ENCODE measurements around the gene MRPL38.

MRPL38 gene

DNA sequence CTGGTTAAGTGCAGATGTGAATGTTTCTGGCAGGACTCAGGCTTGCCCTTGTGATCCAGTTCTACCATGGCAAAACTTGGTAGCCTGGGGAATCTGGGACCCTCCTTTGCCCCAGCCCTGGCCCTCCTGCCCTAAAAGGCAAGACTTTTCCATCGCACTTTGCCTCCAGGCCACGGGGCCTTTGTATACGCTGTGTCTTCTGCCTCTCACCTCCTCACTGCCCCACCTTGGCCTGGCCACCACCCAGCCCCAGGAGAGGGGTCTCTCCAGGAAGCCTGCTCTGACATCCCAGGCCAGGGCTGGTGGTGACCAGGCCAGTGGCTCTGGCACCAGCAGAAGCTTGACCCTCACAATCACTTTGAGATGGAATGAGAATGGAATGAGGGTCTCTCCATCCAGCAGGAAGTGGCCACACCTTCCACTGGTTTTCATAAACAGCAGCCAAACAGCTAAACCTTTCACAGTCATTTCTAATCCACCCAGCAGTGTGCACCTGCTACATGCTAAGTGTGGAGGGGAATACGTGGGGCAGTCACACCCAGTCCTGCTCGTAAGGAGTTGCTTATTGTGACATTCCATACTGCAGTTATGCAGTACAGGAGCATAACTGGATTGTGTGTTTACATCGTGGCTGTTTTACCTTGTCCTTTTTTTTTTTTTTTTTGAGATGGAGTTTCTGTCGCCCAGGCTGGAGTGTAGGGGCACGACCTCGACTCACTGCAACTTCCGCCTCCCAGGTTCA is 1.6 kb upstream of the MRPL38 start:
- TF ChIP-seq, protein P1, sequence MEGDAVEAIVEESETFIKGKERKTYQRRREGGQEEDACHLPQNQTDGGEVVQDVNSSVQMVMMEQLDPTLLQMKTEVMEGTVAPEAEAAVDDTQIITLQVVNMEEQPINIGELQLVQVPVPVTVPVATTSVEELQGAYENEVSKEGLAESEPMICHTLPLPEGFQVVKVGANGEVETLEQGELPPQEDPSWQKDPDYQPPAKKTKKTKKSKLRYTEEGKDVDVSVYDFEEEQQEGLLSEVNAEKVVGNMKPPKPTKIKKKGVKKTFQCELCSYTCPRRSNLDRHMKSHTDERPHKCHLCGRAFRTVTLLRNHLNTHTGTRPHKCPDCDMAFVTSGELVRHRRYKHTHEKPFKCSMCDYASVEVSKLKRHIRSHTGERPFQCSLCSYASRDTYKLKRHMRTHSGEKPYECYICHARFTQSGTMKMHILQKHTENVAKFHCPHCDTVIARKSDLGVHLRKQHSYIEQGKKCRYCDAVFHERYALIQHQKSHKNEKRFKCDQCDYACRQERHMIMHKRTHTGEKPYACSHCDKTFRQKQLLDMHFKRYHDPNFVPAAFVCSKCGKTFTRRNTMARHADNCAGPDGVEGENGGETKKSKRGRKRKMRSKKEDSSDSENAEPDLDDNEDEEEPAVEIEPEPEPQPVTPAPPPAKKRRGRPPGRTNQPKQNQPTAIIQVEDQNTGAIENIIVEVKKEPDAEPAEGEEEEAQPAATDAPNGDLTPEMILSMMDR (IDR thresholded peaks at IDR 0.05; ENCODE audit: control insufficient read depth, extremely low read depth, insufficient read depth) = no peak
- no peak for DNase-seq (ENCODE audit: low read depth)
- no peak overlapping the region for H3K4me3 ChIP-seq (ENCODE audit: low read depth, low read length)

DNA sequence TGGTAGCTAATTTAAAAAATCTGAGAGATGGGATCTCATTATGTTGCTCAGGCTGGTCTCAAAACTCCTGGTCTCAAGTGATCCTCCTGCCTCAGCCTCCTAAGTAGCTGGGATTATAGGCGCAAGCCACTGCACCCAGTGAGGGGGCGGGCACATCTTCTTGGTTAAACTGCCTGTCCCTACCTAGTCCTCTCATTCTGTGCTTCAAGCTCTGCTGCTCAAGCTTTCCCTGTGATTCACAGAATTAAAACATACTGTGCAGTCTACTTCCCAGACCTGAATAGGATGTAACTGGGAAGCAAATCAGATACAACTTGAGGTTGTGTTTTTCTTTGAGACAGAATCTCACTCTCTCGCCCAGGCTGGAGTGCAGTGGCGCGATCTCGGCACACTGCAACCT is 2.3 kb downstream of the MRPL38 start:
- TF ChIP-seq, protein P1 (IDR thresholded peaks at IDR 0.05; ENCODE audit: control insufficient read depth, extremely low read depth, insufficient read depth) = no peak
- H3K4me3 ChIP-seq (ENCODE audit: low read depth, low read length) = no peak overlapping the region
- DNase-seq (ENCODE audit: low read depth) = no peak

DNA sequence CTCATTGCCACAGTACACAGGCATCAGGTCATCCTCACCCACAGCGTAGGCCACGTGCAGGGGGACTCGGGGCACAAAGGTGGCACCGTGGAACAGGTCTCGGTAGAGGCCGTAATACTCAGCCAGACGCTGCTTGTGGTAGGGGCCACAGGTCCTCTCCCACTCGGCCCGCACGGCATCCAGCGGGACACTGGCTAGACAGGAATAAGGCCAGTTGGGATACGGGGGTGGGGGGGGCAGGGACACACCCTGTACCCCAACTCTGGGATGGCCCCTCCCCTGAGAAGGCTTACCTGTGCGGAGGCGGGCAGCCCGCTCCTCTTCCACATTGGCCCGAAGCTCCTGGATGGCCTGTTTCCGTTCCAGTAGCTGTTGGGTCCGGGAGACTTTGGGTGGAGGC is 3.0 kb downstream of the MRPL38 start:
- no peak overlapping the region for H3K4me3 ChIP-seq (ENCODE audit: low read depth, low read length)
- TF ChIP-seq, protein P1 (IDR thresholded peaks at IDR 0.05; ENCODE audit: control insufficient read depth, extremely low read depth, insufficient read depth) = no peak
- no peak for DNase-seq (ENCODE audit: low read depth)

DNA sequence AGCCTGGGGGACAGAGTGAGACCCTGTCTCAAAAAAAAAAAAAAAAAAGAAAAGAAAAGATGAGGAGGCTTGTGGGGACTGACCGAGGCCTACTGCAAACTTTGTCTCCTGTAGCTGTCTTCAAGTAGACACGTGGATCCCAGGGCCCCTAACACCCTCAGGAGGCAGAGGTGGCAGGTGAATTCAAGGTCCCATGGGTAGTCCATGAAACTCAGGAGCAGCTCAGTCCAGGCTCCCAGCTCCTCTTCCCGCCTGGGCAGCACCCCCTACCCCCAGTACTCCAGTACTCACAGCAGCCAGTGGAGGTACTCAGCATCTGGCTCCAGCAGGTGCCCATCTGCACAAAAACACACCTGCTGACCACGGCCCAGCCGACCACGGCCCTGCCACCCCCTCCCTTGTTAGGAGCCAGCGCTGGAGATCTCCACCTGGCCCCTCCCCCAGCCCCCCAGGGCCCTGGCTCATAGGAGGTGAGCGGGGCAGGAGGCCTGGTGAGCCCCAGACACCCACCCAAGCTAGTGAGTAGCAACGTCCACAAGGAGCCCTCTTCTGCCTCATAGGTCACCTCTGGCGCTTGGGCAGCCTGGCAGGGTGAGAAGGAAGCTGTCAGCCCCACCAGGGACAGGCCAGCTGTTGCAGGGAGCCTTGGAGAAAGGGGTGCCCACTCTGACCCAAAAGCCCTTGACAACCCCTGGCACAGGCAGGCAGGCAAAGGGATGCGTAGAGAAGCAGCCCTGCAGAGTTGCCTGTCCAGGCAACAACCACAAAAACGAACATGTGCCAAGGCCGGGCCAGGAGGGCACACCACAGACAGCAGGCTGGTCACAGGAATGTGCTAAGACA is 3.8 kb downstream of the MRPL38 start:
- H3K4me3 ChIP-seq (ENCODE audit: low read depth, low read length) = no peak overlapping the region
- no peak for DNase-seq (ENCODE audit: low read depth)
- TF ChIP-seq, protein P1 (IDR thresholded peaks at IDR 0.05; ENCODE audit: control insufficient read depth, extremely low read depth, insufficient read depth) = no peak

DNA sequence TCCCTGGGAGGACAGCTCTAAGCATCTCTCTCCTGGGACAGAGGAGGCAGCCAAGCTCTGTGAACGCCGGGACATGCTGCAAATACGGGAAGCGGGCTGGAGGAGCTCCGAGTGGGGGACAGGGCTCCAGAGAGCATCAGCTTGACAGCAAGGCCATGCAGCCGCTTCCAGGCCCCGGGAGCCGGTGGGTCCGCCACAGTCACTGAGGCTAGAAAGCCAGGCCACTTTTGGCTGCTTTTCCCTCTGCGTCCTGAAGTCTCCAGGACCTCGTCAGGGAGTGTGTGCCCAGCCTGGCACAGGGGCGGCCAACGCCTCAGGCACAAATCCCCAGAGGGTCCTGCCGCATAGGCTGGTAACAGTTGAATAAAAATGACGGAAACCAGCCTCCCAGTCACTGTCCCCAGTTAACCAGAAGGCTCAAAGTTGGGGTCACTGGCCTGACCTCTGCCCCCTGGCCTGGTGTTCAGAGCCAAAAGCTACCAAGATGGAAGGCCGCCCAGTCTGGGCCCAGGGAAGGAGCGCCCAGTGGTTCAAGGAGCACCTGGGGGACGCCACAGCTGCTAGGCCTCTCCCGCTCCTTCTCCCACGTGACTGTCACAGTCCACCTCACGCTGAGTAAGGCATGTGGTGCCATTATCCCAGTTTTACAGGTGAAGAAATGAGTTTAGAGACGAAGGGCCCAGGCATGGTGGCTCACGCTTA is 4.8 kb downstream of the MRPL38 start:
- no peak for DNase-seq (ENCODE audit: low read depth)
- H3K4me3 ChIP-seq (ENCODE audit: low read depth, low read length) = no peak overlapping the region
- TF ChIP-seq, protein P1 (IDR thresholded peaks at IDR 0.05; ENCODE audit: control insufficient read depth, extremely low read depth, insufficient read depth) = no peak

DNA sequence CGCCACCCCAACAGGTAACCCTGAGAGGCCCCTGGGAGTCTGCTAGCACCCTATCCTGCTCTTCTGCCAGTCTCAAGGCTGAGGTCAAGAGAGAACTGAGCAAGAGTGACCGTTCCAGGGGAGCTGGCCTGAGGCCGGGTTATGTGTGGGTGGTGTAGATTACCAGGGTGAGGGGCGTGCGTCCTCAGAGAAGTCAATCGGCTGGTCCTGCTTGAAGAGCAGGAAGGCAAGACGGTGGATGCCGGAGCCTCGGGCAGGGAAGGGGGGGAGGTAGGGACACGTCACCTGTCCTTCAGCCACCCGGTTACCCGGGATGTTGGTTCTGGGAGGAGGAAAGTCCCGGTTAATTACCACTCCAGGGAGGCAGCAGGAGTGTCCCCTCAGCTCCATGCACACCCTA is 5.3 kb downstream of the MRPL38 start:
- H3K4me3 ChIP-seq (ENCODE audit: low read depth, low read length) = no peak overlapping the region
- TF ChIP-seq, protein P1 (IDR thresholded peaks at IDR 0.05; ENCODE audit: control insufficient read depth, extremely low read depth, insufficient read depth) = no peak
- no peak for DNase-seq (ENCODE audit: low read depth)
